B cell (primary cell): ENCODE results near the gene DNAJB6. TPM values are rescaled to one million over a fixed set of nuclear protein-coding genes. Genes with fewer than 3 reads are reported as not detected.

ENCODE experiments used
- ATAC-seq: fragments of 200-7000 bp; cut with Tn5 transposase; one replicate; pipeline ENCODE4 v1.10.0; 2021; ENCODE audit warnings: low read depth, mild to moderate bottlenecking, moderate number of reproducible peaks, moderate library complexity
- CTCF ChIA-PET: fragments of 350-600 bp; sonication (Branson Sonifier 250); formaldehyde crosslinking; loops from one replicate; lab custom pipeline; 2021; ENCODE audit warnings: antibody characterized with exemption, inconsistent platforms; lab: Charles Lee
- POLR2A ChIA-PET: fragments of 350-600 bp; sonication (Branson Sonifier 250); formaldehyde crosslinking; loops from one replicate; lab custom pipeline; 2021; ENCODE audit warnings: antibody characterized with exemption; lab: Charles Lee
- DNase-seq: peaks from one replicate; pipeline ENCODE4 v3.0.0; 2013
- H2AFZ ChIP-seq: 2 replicates; pipeline ENCODE4 v1.6.1; 2012; ENCODE audit warnings: mild to moderate bottlenecking, low read depth, low read length; ENCODE audit not compliant: insufficient read depth, poor library complexity, severe bottlenecking
- H3K27ac ChIP-seq, 2 donors: 1 replicate in 1 of 2; 2 replicates in 1 of 2; pipeline ENCODE4 v1.5.1; 2012 to 2013; ENCODE audit warnings: low read length in 2 of 2, mild to moderate bottlenecking in 2 of 2, moderate library complexity in 1 of 2
- H3K27me3 ChIP-seq, 4 experiments: fragments of 200-600 bp in 1 of 4; sonication (generic) in 1 of 4; replicated peaks in 1 of 4; 1 replicate in 2 of 4; 2 replicates in 2 of 4; pipeline versions ENCODE4 v1.6.1 to v1.7.0; 2013 to 2016; ENCODE audit warnings: low read length in 3 of 4, mild to moderate bottlenecking in 2 of 4, mixed read lengths in 1 of 4, moderate library complexity in 1 of 4; ENCODE audit not compliant: insufficient read depth in 4 of 4, control insufficient read depth in 3 of 4; ENCODE audit errors: control extremely low read depth in 1 of 4
- H3K36me3 ChIP-seq, 2 experiments: replicated peaks in 1 of 2; 1 replicate in 1 of 2; 2 replicates in 1 of 2; pipeline versions ENCODE4 v1.6.1 to v1.7.1; 2013; ENCODE audit warnings: low read length in 1 of 2; ENCODE audit not compliant: insufficient read depth in 2 of 2, control insufficient read depth in 1 of 2; ENCODE audit errors: control extremely low read depth in 1 of 2, extremely low read depth in 1 of 2
- H3K4me1 ChIP-seq, 2 donors: fragments of 200-600 bp in 1 of 2; sonication (generic) in 1 of 2; 1 replicate in 1 of 2; 2 replicates in 1 of 2; pipeline versions ENCODE4 v1.5.1 to v1.6.1; 2013 to 2017; ENCODE audit warnings: low read length in 2 of 2; ENCODE audit not compliant: control insufficient read depth in 2 of 2, insufficient read depth in 2 of 2
- H3K4me2 ChIP-seq: replicated peaks from 2 replicates; pipeline ENCODE3; 2012; ENCODE audit warnings: mild to moderate bottlenecking, low read depth, low read length; ENCODE audit not compliant: poor library complexity, severe bottlenecking
- H3K4me3 ChIP-seq, 5 experiments: fragments of 200-600 bp in 1 of 5; sonication (generic) in 1 of 5; 1 replicate in 3 of 5; 2 replicates in 2 of 5; pipeline versions ENCODE4 v1.5.1 to v1.7.0; 2011 to 2016; ENCODE audit warnings: low read length in 4 of 5, mild to moderate bottlenecking in 4 of 5, low read depth in 2 of 5, control low read depth in 1 of 5, moderate library complexity in 1 of 5; ENCODE audit not compliant: insufficient read depth in 1 of 5; ENCODE audit errors: control extremely low read depth in 1 of 5, extremely low read depth in 1 of 5
- H3K79me2 ChIP-seq: fragments of 200-600 bp; sonication (generic); one replicate; pipeline ENCODE4 v1.6.0; 2016; ENCODE audit warnings: low read length; ENCODE audit not compliant: control insufficient read depth, insufficient read depth
- H3K9ac ChIP-seq: fragments of 200-600 bp; sonication (generic); 2 replicates; pipeline ENCODE4 v1.6.1; 2017; ENCODE audit warnings: mild to moderate bottlenecking, low read length, moderate library complexity
- H3K9me3 ChIP-seq, 3 donors: one replicate each; pipeline versions ENCODE4 v1.6.1 to v1.7.1; 2013; ENCODE audit warnings: low read length in 2 of 3; ENCODE audit not compliant: control insufficient read depth in 2 of 3, insufficient read depth in 1 of 3; ENCODE audit errors: control extremely low read depth in 1 of 3
- H4K20me1 ChIP-seq: 2 replicates; pipeline ENCODE4 v1.6.0; 2012; ENCODE audit warnings: mild to moderate bottlenecking, low read length; ENCODE audit not compliant: insufficient read depth, control insufficient read depth, poor library complexity, severe bottlenecking
- H3K27ac Mint-ChIP-seq: one replicate; pipeline ENCODE4 v1.8.0; 2021; ENCODE audit warnings: mixed read lengths
- H3K27me3 Mint-ChIP-seq: one replicate; pipeline ENCODE4 v1.8.0; 2021; ENCODE audit warnings: mixed read lengths
- H3K4me1 Mint-ChIP-seq: one replicate; pipeline ENCODE4 v1.8.0; 2021; ENCODE audit warnings: mixed read lengths
- H3K4me3 Mint-ChIP-seq: one replicate; pipeline ENCODE4 v1.8.0; 2021; ENCODE audit warnings: mixed read lengths
- H3K9me3 Mint-ChIP-seq: one replicate; pipeline ENCODE4 v1.8.0; 2022; ENCODE audit warnings: mixed read lengths; ENCODE audit not compliant: insufficient read depth
- CTCF ChIP-seq: fragments of 200-600 bp; IDR thresholded peaks from one replicate; pipeline ENCODE4 v1.8.0; 2022; ENCODE audit warnings: antibody characterized with exemption, mild to moderate bottlenecking
- EZH2 ChIP-seq: IDR thresholded peaks from 2 replicates; pipeline ENCODE4 v1.6.1; 2012; ENCODE audit warnings: borderline replicate concordance, low read depth, mild to moderate bottlenecking, moderate library complexity, low read length; ENCODE audit not compliant: insufficient read depth, poor library complexity, severe bottlenecking
- WGBS: methylation state at CpG from one replicate; pipeline ENCODE4 v1.1.5; 2013; ENCODE audit warnings: missing lambda C conversion rate; ENCODE audit not compliant: insufficient coverage; 5-methylcytosine and 5-hydroxymethylcytosine counted together
- intact Hi-C: fragments of 100-400 bp; cut with micrococcal nuclease; formaldehyde crosslinking; loops from one replicate; pipeline ENCODE4 v1.10.0; 2022
- polyA plus RNA-seq: library from polyadenylated mRNA; depleted of rRNA; stranded (reverse); fragments of >200 nt; gene quantifications from 2 replicates; pipeline ENCODE4 v1.2.3, GENCODE V29; 2012
- total RNA-seq, 2 donors: library from RNA; stranded (reverse); fragments of 120-200 nt in 1 of 2; gene quantifications; 1 replicate in 1 of 2; 2 replicates in 1 of 2; pipeline versions ENCODE4 v1.2.3 to v1.2.4, GENCODE V29; 2013 to 2022

The DNAJB6 gene
- total and polyA plus RNA-seq, 2 donors (not counting 1 experiment from before 2014, with no cell fraction given) = 22.4 to 116 TPM

GRCh38 chr7:157442993-157443831 lies 106.4 kb downstream of the DNAJB6 start:
- H3K27ac Mint-ChIP-seq = no peak overlapping the region
- H3K9me3 Mint-ChIP-seq = no peaks in the 10 kb centered on the region
- 92% methylated on average over 39 of the region's 42 CpGs for WGBS
- no peaks in the 10 kb centered on the region for H3K79me2 ChIP-seq
- H3K9ac ChIP-seq = no peak overlapping the region
- peaks cover 6% of the 10 kb centered on the region for H3K27me3 Mint-ChIP-seq
- H3K4me1 ChIP-seq = no peaks in the 10 kb centered on the region
- no peak overlapping the region for H3K27ac ChIP-seq
- CTCF ChIA-PET = no interaction called here
- no peak overlapping the region for H3K4me3 Mint-ChIP-seq
- peaks cover 0 to 8% (median 0%) of the 10 kb centered on the region in 3 donors for H3K9me3 ChIP-seq
- no peak overlapping the region for H2AFZ ChIP-seq
- H3K27me3 ChIP-seq = no peaks in the 10 kb centered on the region
- no peaks in the 10 kb centered on the region for H4K20me1 ChIP-seq
- intact Hi-C loops = no loop called here
- H3K4me1 Mint-ChIP-seq = no peaks in the 10 kb centered on the region
- H3K4me3 ChIP-seq = no peak overlapping the region
- ATAC-seq (no peak), DNase-seq (no peak)
- no peaks in the 10 kb centered on the region for H3K36me3 ChIP-seq
- POLR2A ChIA-PET = no interaction called here
- H3K4me2 ChIP-seq = no peak overlapping the region
- TF ChIP-seq EZH2 = no peak

DNA sequence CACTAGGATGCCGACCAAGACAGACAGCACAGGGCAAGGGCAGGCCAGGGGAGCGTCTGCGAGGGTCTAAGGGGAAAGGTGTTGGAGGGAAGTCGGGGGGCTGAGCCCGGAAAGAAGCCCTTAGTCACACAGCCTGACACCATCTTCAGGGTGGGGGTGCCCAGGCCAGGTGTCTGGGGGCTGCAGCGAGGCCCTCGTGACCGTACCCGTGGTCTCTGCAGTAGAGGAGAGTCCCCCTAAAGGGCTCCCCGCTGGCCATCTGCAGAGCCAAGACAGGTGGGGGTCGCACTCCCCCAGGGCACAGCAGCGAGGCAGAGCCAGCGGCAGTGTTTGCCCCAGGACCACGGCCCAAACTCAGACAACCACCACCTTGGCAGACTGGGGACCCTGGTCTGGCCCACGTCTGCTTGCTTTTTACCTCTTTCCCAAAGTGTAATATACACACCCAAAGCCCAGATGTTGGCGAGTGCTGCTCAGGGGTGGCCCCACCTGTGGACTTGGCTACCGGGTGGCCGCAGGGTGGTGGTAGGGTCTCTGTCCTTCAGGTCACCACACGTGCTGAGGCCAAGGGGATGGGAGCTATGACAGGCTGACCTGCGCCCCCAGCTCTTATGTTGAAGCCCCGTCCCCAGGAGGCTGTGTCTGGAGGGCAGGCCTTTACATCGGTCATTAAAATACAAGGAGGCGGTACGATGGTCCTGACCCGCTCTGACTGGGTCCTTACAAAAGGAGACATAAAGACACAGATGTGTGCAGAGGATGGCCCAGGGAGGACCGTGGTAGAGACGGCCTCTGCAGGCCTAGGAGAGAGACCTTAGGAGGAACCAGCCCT lies 107.4 kb downstream of the DNAJB6 start:
- Mint-ChIP-seq H3K4me1 (no peaks in the 10 kb centered on the region), H3K27me3 (peaks cover 6% of the 10 kb centered on the region), H3K4me3 (no peak overlapping the region), H3K9me3 (no peaks in the 10 kb centered on the region), H3K27ac (no peak overlapping the region)
- no peak for ATAC-seq
- H3K9me3 ChIP-seq = peaks cover 0 to 4% (median 0%) of the 10 kb centered on the region in 3 donors
- CTCF ChIA-PET = no interaction called here
- no peak for TF ChIP-seq EZH2
- no peak for TF ChIP-seq CTCF
- H3K9ac ChIP-seq = no peak overlapping the region
- no peaks in the 10 kb centered on the region for H3K4me1 ChIP-seq
- 90% methylated on average over 26 of the region's 27 CpGs for WGBS
- no peak overlapping the region for H3K27ac ChIP-seq
- no peaks in the 10 kb centered on the region for H4K20me1 ChIP-seq
- no peaks in the 10 kb centered on the region for H3K79me2 ChIP-seq
- no peaks in the 10 kb centered on the region for H3K27me3 ChIP-seq
- no peak overlapping the region for H2AFZ ChIP-seq
- no peak overlapping the region for H3K4me3 ChIP-seq
- POLR2A ChIA-PET = no interaction called here
- no peaks in the 10 kb centered on the region for H3K36me3 ChIP-seq
- no peak overlapping the region for H3K4me2 ChIP-seq
- intact Hi-C loops = no loop called here
- DNase-seq = no peak
